GM11168 (cell line): ENCODE data around the gene KLF1.

ENCODE experiments used
- in situ Hi-C: fragments of 300-500 bp; cut with MboI; formaldehyde crosslinking; loops from one replicate; pipeline ENCODE4 v1.12.0; 2022; ENCODE audit warnings: low sequenced_read_pairs; ENCODE audit not compliant: unreplicated experiment

Gene KLF1

GRCh38 chr19:12840091-12841079 lies 46.6 kb downstream of the KLF1 start:
- in situ Hi-C loops: no loop called here

DNA sequence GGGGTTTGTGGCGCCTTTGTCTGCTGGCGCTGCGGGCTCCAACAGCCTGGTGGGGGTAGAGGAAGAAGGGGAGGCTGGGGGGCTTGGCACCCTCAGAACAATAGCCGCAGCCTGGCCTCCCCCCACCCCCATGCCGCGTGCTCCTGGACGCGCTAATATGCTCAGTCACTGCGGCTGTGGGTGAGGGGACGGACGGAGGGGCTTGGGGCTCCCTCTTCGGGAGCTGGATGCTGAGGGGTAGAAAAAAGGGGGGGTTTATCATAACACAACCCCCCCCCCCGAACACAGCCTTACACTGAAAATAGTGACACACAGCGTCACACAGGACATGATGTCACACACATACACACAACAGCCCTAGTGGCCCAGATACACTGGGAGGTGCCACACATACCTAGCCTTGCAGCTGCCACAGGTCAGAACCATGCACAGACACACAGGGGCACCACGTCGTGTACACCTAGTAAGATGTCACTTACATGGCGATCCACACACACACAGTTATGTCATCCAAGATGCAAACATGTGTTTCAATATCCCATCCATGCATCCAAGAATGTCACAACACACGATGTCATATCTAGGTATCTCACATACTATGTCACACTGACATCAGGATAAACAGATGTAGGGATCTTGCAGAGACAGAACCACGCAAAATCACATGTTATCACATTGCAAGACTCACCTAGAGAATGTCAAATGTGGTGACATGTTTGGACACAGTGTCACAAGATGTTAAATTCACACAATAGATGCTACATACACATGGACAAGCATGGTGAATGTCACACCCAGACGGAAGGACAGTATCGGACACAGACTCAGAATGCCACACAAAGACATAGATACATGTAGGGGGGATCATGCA lies 47.9 kb downstream of the KLF1 start:
- in situ Hi-C loops: no loop called here

DNA sequence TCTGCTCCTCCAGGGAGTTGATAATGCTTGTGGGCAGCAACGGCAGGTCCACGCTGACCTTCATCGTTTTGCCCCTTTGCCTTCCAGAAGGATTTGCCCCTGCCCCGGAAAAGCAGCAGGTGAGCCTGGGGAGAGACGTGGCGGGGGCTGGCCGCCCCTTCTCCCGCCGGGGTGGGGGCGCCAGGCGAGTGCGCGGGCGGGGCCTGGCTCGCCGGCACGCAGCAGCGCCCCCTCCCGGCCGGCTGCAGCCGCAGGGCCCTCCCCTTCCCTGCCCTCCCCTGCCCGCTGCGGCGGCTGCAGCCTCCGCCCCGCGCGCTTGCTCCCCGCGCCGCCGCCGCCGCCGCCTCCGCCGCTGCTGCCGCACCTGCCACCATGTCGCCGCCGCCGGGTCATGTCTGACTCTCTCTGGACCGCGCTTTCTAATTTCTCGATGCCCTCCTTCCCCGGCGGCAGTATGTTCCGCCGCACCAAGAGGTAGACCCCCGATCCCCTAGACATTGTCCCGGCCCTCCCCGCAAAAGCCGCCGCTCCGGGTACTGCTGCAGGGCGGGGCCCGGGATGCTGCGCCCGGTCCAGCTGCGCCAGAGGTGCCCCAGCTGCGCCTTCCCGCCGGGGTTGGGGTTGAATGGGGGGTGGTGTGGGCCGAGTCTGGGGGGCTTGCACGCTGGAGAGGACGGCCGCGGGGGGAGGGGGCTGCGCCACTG lies 48.7 kb downstream of the KLF1 start, which contains the start of gene MAST1:
Gene MAST1 (plus strand): TSS at position 334 of the 704 bp plus-strand sequence. CDS start 58 bp downstream, at position 392.
- in situ Hi-C loops: no loop called here

DNA sequence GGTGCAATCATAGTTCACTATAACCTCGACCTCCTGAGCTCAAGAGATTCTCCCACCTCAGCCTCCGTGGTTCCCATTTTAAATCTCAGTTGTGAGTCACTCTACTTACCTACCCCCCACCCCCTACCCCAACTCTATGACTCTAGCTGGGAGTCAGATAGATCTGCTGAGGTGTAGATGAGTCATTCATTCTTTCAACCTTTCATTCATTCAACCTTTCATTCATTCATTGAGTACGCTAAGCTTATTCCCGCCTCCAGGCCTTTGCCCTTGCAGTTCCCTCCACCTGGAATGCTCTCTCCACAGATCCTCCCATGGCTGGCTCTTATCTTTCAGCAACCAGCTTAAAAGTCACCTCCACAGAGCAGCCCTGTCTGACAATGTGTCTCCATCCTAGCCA lies 49.8 kb downstream of the KLF1 start:
- in situ Hi-C loops: no loop called here

DNA sequence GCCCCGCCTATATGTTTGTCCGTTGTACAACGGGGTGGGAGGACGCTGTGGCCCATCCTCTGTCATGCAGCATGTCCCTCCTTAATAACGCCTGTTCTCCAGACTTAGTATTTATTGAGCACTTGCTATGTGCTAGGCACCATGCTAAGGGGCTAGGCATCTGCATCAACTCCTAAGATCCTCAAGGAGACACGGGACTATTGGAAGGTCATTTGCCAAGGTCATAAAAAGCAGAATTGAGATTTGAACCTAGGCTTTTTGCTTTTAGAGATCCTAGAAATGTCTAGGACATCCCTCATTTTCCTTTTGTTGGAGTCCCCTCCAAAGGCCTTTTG lies 50.5 kb downstream of the KLF1 start:
- in situ Hi-C loops: no loop called here

- in situ Hi-C loops: no loop called here
Observed at GRCh38 chr19:12834976-12835757, 51.8 kb downstream of the KLF1 start.

DNA sequence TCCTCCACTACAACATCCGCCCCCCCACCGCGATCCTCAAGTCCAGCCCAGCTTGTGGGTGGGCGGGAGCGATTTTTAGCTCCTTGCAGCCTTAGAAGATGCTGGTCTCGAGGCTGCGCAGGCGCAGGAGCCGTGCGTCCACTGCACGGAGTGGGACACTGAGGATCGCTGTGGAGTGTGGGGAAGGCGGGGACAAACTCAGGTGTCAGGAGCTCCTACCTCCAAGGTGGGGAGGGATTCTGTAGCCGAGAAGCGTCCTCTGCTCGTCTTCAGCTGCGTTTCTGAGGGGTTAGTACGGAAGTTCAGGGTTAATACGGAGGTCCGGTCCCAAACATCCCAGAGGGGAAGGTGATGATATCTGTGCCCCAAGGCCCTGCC lies 52.4 kb downstream of the KLF1 start, which contains the start of gene RTBDN:
Gene RTBDN (minus strand): TSS at position 14 of the 378 bp plus-strand sequence. CDS start 4,600 bp downstream, outside the sequence.
- in situ Hi-C loops: no loop called here
